Endodermal cell (in vitro differentiated cells): ENCODE data around the gene MLF1. TPM values are rescaled to one million over a fixed set of nuclear protein-coding genes. Genes with fewer than 3 reads are reported as not detected.

Source experiments
- DNase-seq: peaks from one replicate; pipeline ENCODE4 v3.0.0-alpha.2; 2017
- H3K27ac ChIP-seq: 2 replicates; pipeline ENCODE4 v1.5.1; 2013; ENCODE audit warnings: mild to moderate bottlenecking, low read depth, low read length, moderate library complexity
- H3K27me3 ChIP-seq: 2 replicates; pipeline ENCODE4 v1.6.1; 2013; ENCODE audit warnings: mild to moderate bottlenecking, low read length, moderate library complexity; ENCODE audit not compliant: insufficient read depth, control insufficient read depth, poor library complexity, severe bottlenecking
- H3K36me3 ChIP-seq: 2 replicates; pipeline ENCODE4 v1.7.0; 2013; ENCODE audit warnings: mild to moderate bottlenecking, low read length, moderate library complexity; ENCODE audit not compliant: control insufficient read depth, insufficient read depth
- H3K4me1 ChIP-seq: one replicate; pipeline ENCODE4 v1.7.0; 2013; ENCODE audit warnings: low read length; ENCODE audit not compliant: control insufficient read depth, insufficient read depth
- H3K4me3 ChIP-seq: 2 replicates; pipeline ENCODE4 v1.5.1; 2013; ENCODE audit warnings: mild to moderate bottlenecking, low read length, moderate library complexity
- H3K9ac ChIP-seq: 2 replicates; pipeline ENCODE4 v1.6.1; 2013; ENCODE audit warnings: mild to moderate bottlenecking, low read length, moderate library complexity; ENCODE audit not compliant: poor library complexity, severe bottlenecking; ENCODE audit errors: extremely low read depth
- H3K9me3 ChIP-seq: 2 replicates; pipeline ENCODE4 v1.6.1; 2013; ENCODE audit warnings: mild to moderate bottlenecking, low read length, moderate library complexity; ENCODE audit not compliant: control insufficient read depth
- H3K27ac Mint-ChIP-seq: 2 replicates; pipeline ENCODE4 v1.8.0; 2020; ENCODE audit warnings: mixed read lengths
- H3K27me3 Mint-ChIP-seq: 2 replicates; pipeline ENCODE4 v1.8.0; 2021; ENCODE audit warnings: mild to moderate bottlenecking, mixed read lengths; ENCODE audit not compliant: insufficient read depth
- H3K36me3 Mint-ChIP-seq: 2 replicates; pipeline ENCODE4 v1.8.0; 2020; ENCODE audit warnings: low read depth, mixed read lengths
- H3K4me1 Mint-ChIP-seq: 2 replicates; pipeline ENCODE4 v1.8.0; 2020; ENCODE audit warnings: mixed read lengths
- H3K4me3 Mint-ChIP-seq: 2 replicates; pipeline ENCODE4 v1.8.0; 2020; ENCODE audit warnings: mild to moderate bottlenecking, moderate library complexity, mixed read lengths
- H3K9me3 Mint-ChIP-seq: 2 replicates; pipeline ENCODE4 v1.8.0; 2020; ENCODE audit warnings: mild to moderate bottlenecking, mixed read lengths
- CTCF ChIP-seq: fragments of 200-600 bp; sonication (generic); conservative IDR thresholded peaks from 2 replicates; pipeline ENCODE4 v1.5.0; 2021; ENCODE audit warnings: antibody characterized with exemption, mild to moderate bottlenecking
- WGBS, 2 experiments: methylation state at CpG; one replicate each; pipeline versions ENCODE4 v1.1.5 to v1.1.7; 2013; ENCODE audit warnings: missing lambda C conversion rate in 2 of 2, mixed read lengths in 1 of 2; ENCODE audit not compliant: insufficient coverage in 1 of 2, insufficient read length in 1 of 2; 5-methylcytosine and 5-hydroxymethylcytosine counted together
- total RNA-seq, 2 donors: library from RNA; stranded (reverse); fragmentation: NEBNext Ultra II Directional in 1 of 2; extraction: Animal tissue kit (Norgen Biotek cat#: 25700) in 1 of 2; gene quantifications; 2 replicates in 1 of 2; 3 replicates in 1 of 2; pipeline ENCODE4 v1.2.1, GENCODE V29; 2021

MLF1 gene
- total RNA-seq, 2 donors from 2014 or later: 19.3 to 43.8 TPM

DNA sequence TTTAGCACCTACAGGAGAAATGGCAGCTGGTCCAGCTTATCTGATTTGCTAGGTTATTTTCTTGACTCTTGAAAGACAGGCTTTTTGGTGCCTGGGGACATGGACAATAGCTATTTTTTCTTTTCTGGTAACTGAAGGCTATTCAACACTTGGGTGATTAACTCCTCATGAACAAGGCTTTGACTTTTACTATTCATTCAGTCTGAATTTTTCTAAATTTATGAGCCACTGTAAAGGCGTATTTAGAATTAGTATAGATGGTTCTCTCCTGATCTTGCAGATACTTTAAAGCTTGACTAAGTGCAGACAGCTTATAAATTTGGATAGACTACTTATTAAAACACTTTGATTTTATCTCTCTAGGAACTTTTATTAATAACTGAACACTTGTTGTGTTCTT lies 54.9 kb downstream of the MLF1 start:
- peaks cover 4% of the 10 kb centered on the region for H3K27me3 Mint-ChIP-seq
- DNase-seq: no peak

GRCh38 chr3:158631981-158632380 lies 61.0 kb downstream of the MLF1 start:
- DNase-seq: no peak
- Mint-ChIP-seq H3K4me1 (no peaks in the 10 kb centered on the region), H3K27me3 (peaks cover 3% of the 10 kb centered on the region), H3K9me3 (peaks cover 36% of the 10 kb centered on the region), H3K4me3 (no peak overlapping the region), H3K27ac (no peak overlapping the region), H3K36me3 (peaks cover 4% of the 10 kb centered on the region)
- Histone ChIP-seq H3K27ac (no peak overlapping the region), H3K36me3 (no peaks in the 10 kb centered on the region), H3K4me1 (no peaks in the 10 kb centered on the region), H3K9ac (no peak overlapping the region), H3K9me3 (peaks cover 14% of the 10 kb centered on the region), H3K4me3 (no peak overlapping the region), H3K27me3 (no peaks in the 10 kb centered on the region)
- TF ChIP-seq CTCF: no peak

More for the DNA sequence above, 54.9 kb downstream of the MLF1 start:
- 40% methylated on average over 1 of the region's 1 CpG; no CpG with 5 or more reads in 1 of the 2 experiments for WGBS, 2 experiments
- H3K36me3 ChIP-seq: no peaks in the 10 kb centered on the region
- H3K4me3 ChIP-seq: no peak overlapping the region
- H3K9me3 ChIP-seq: peaks cover 15% of the 10 kb centered on the region
- no peak overlapping the region for H3K4me3 Mint-ChIP-seq
- H3K4me1 ChIP-seq: no peaks in the 10 kb centered on the region
- H3K9ac ChIP-seq: no peak overlapping the region
- peaks cover 2% of the 10 kb centered on the region for H3K36me3 Mint-ChIP-seq
- H3K9me3 Mint-ChIP-seq: peaks cover 27% of the 10 kb centered on the region
- H3K4me1 Mint-ChIP-seq: no peaks in the 10 kb centered on the region
- H3K27ac ChIP-seq: no peak overlapping the region
- no peaks in the 10 kb centered on the region for H3K27me3 ChIP-seq
- no peak for TF ChIP-seq CTCF
- H3K27ac Mint-ChIP-seq: no peak overlapping the region

- no peaks in the 10 kb centered on the region for H3K27me3 ChIP-seq
- H3K9ac ChIP-seq: no peak overlapping the region
- no peaks in the 10 kb centered on the region for H3K4me1 ChIP-seq
- DNase-seq: no peak
- no peak overlapping the region for H3K4me3 Mint-ChIP-seq
- H3K36me3 Mint-ChIP-seq: no peaks in the 10 kb centered on the region
- H3K36me3 ChIP-seq: no peaks in the 10 kb centered on the region
- no peak overlapping the region for H3K27ac ChIP-seq
- TF ChIP-seq CTCF: no peak
- 94 to 97% methylated on average over 6 to 7 of the region's 7 CpGs for WGBS, 2 experiments
- H3K27ac Mint-ChIP-seq: no peak overlapping the region
- peaks cover 2% of the 10 kb centered on the region for H3K27me3 Mint-ChIP-seq
- peaks cover 5% of the 10 kb centered on the region for H3K4me1 Mint-ChIP-seq
- H3K9me3 ChIP-seq: no peaks in the 10 kb centered on the region
- H3K9me3 Mint-ChIP-seq: peaks cover 7% of the 10 kb centered on the region
- H3K4me3 ChIP-seq: no peak overlapping the region
These were observed 69.7 kb downstream of the MLF1 start for GRCh38 chr3:158640646-158641045.
